Stimulated activated naive B cell treated with anti-CD40 and anti-IgM and Interleukin-4, amounts not matched to agents 10 μg/mL and 1 μg/mL and 100 μg/mL, for 72 hours (primary cell): Measurements from ENCODE around the gene NRL.

Experiments
- ATAC-seq, 2 donors: fragments of 150-1000 bp; cut with Tn5 transposase; replicated peaks; 2 replicates each; pipeline ENCODE4 v1.10.0; 2021; ENCODE audit warnings: moderate library complexity in 1 of 2
- DNase-seq: peaks from one replicate; pipeline ENCODE4 v3.0.0; 2021
- H3K27ac Mint-ChIP-seq: one replicate; pipeline ENCODE4 v1.8.0; 2022; ENCODE audit warnings: mild to moderate bottlenecking, mixed read lengths
- H3K27me3 Mint-ChIP-seq, 2 donors: one replicate each; pipeline ENCODE4 v1.8.0; 2022; ENCODE audit warnings: mixed read lengths in 2 of 2
- H3K36me3 Mint-ChIP-seq, 2 donors: one replicate each; pipeline ENCODE4 v1.8.0; 2022; ENCODE audit warnings: mixed read lengths in 2 of 2, mild to moderate bottlenecking in 1 of 2
- H3K4me1 Mint-ChIP-seq, 2 donors: one replicate each; pipeline ENCODE4 v1.8.0; 2022; ENCODE audit warnings: mixed read lengths in 2 of 2, mild to moderate bottlenecking in 1 of 2
- H3K4me3 Mint-ChIP-seq, 2 donors: one replicate each; pipeline ENCODE4 v1.8.0; 2022; ENCODE audit warnings: mild to moderate bottlenecking in 2 of 2, mixed read lengths in 2 of 2, moderate library complexity in 1 of 2
- H3K9me3 Mint-ChIP-seq, 2 donors: one replicate each; pipeline ENCODE4 v1.8.0; 2022; ENCODE audit warnings: mixed read lengths in 2 of 2, mild to moderate bottlenecking in 1 of 2

Gene NRL

GRCh38 chr14:24114532-24115421, at the start of gene NRL, which contains the start of gene DCAF11:
Gene NRL (minus strand): TSS chr14:24114949. CDS start chr14:24082848, 32,101 bp downstream.
Gene DCAF11 (plus strand): TSS chr14:24114777. CDS start chr14:24115595, 818 bp downstream.
- H3K4me3 Mint-ChIP-seq = peak within 1 kb of the TSS; percentile 97 to 99
- DNase-seq = peak; percentile 99
- peaks cover 25 to 46% of the 10 kb centered on the region in 2 donors for H3K36me3 Mint-ChIP-seq
- H3K4me1 Mint-ChIP-seq = peaks cover 20 to 24% of the 10 kb centered on the region in 2 donors
- H3K9me3 Mint-ChIP-seq = no peaks in the 10 kb centered on the region
- peak; percentile 87 to 88 for ATAC-seq
- no peaks in the 10 kb centered on the region for H3K27me3 Mint-ChIP-seq
- H3K27ac Mint-ChIP-seq = peak within 1 kb of the TSS; percentile 100

- DNase-seq = no peak
- peaks cover 37 to 66% of the 10 kb centered on the region in 2 donors for H3K4me1 Mint-ChIP-seq
Measured at GRCh38 chr14:24162093-24162492, 47.3 kb upstream of the NRL start.

GRCh38 chr14:24160850-24161804, 46.4 kb upstream of the NRL start, which contains the start of gene IRF9:
Gene IRF9 (plus strand): TSS chr14:24161265. CDS start chr14:24162145, 880 bp downstream.
- peaks cover 40 to 61% of the 10 kb centered on the region in 2 donors for H3K4me1 Mint-ChIP-seq
- H3K27ac Mint-ChIP-seq = peak within 1 kb of the TSS; percentile 94
- H3K4me3 Mint-ChIP-seq = peak within 1 kb of the TSS; percentile 88 to 91
- H3K9me3 Mint-ChIP-seq = no peaks in the 10 kb centered on the region
- DNase-seq (peak; percentile 93), ATAC-seq (peak; percentile 97)
- H3K36me3 Mint-ChIP-seq = peaks cover 69 to 74% of the 10 kb centered on the region in 2 donors
- no peaks in the 10 kb centered on the region for H3K27me3 Mint-ChIP-seq

More at GRCh38 chr14:24162093-24162492, 47.3 kb upstream of the NRL start:
- ATAC-seq = no peak
- Mint-ChIP-seq H3K4me3 (peak overlapping the region; percentile 88 to 91), H3K27me3 (no peaks in the 10 kb centered on the region), H3K27ac (peak overlapping the region; percentile 94), H3K9me3 (no peaks in the 10 kb centered on the region), H3K36me3 (peaks cover 73 to 78% of the 10 kb centered on the region in 2 donors)

GRCh38 chr14:24160499-24160849, 45.7 kb upstream of the NRL start:
- Mint-ChIP-seq H3K9me3 (no peaks in the 10 kb centered on the region), H3K4me1 (peaks cover 39 to 57% of the 10 kb centered on the region in 2 donors), H3K27me3 (no peaks in the 10 kb centered on the region), H3K27ac (peak overlapping the region; percentile 94), H3K4me3 (no peak overlapping the region), H3K36me3 (peaks cover 69 to 74% of the 10 kb centered on the region in 2 donors)
- no peak for DNase-seq
- ATAC-seq = no peak

- peaks cover 36 to 51% of the 10 kb centered on the region in 2 donors for H3K4me1 Mint-ChIP-seq
- no peaks in the 10 kb centered on the region for H3K27me3 Mint-ChIP-seq
- no peaks in the 10 kb centered on the region for H3K9me3 Mint-ChIP-seq
- peak overlapping the region; percentile 94 for H3K27ac Mint-ChIP-seq
- DNase-seq (no peak), ATAC-seq (no peak)
- no peak overlapping the region for H3K4me3 Mint-ChIP-seq
- H3K36me3 Mint-ChIP-seq = peaks cover 69 to 73% of the 10 kb centered on the region in 2 donors
Measured at GRCh38 chr14:24159777-24160498, 45.2 kb upstream of the NRL start.

- ATAC-seq = no peak
- H3K27ac Mint-ChIP-seq = peak overlapping the region; percentile 7
- H3K27me3 Mint-ChIP-seq = no peaks in the 10 kb centered on the region
- DNase-seq = no peak
- peaks cover 19 to 25% of the 10 kb centered on the region in 2 donors for H3K4me1 Mint-ChIP-seq
- no peak overlapping the region for H3K4me3 Mint-ChIP-seq
- peaks cover 47 to 52% of the 10 kb centered on the region in 2 donors for H3K36me3 Mint-ChIP-seq
- H3K9me3 Mint-ChIP-seq = no peaks in the 10 kb centered on the region
Measured at GRCh38 chr14:24157331-24157730, 42.6 kb upstream of the NRL start.

GRCh38 chr14:24156840-24157239, 42.1 kb upstream of the NRL start:
- H3K4me3 Mint-ChIP-seq = no peak overlapping the region
- peak overlapping the region; percentile 7 for H3K27ac Mint-ChIP-seq
- H3K36me3 Mint-ChIP-seq = peaks cover 45 to 50% of the 10 kb centered on the region in 2 donors
- no peaks in the 10 kb centered on the region for H3K27me3 Mint-ChIP-seq
- no peaks in the 10 kb centered on the region for H3K9me3 Mint-ChIP-seq
- DNase-seq (no peak), ATAC-seq (no peak)
- peaks cover 15 to 20% of the 10 kb centered on the region in 2 donors for H3K4me1 Mint-ChIP-seq

- DNase-seq (no peak), ATAC-seq (no peak)
- Mint-ChIP-seq H3K27me3 (no peaks in the 10 kb centered on the region), H3K4me1 (peaks cover 12 to 15% of the 10 kb centered on the region in 2 donors), H3K27ac (no peak overlapping the region), H3K4me3 (no peak overlapping the region), H3K36me3 (peaks cover 44 to 48% of the 10 kb centered on the region in 2 donors), H3K9me3 (no peaks in the 10 kb centered on the region)
Measured at GRCh38 chr14:24155100-24155499, 40.4 kb upstream of the NRL start.

- no peak overlapping the region for H3K4me3 Mint-ChIP-seq
- no peak overlapping the region for H3K27ac Mint-ChIP-seq
- ATAC-seq = no peak
- no peaks in the 10 kb centered on the region for H3K9me3 Mint-ChIP-seq
- peaks cover 18 to 30% of the 10 kb centered on the region in 2 donors for H3K4me1 Mint-ChIP-seq
- no peak for DNase-seq
- peaks cover 38 to 39% of the 10 kb centered on the region in 2 donors for H3K36me3 Mint-ChIP-seq
- H3K27me3 Mint-ChIP-seq = no peaks in the 10 kb centered on the region
Measured at GRCh38 chr14:24151404-24152080, 36.8 kb upstream of the NRL start.

GRCh38 chr14:24150993-24151392, 36.2 kb upstream of the NRL start:
- ATAC-seq (no peak), DNase-seq (no peak)
- Mint-ChIP-seq H3K27ac (no peak overlapping the region), H3K4me1 (peaks cover 18 to 34% of the 10 kb centered on the region in 2 donors), H3K9me3 (no peaks in the 10 kb centered on the region), H3K4me3 (no peak overlapping the region), H3K27me3 (no peaks in the 10 kb centered on the region), H3K36me3 (peaks cover 41% of the 10 kb centered on the region in 2 donors)

GRCh38 chr14:24150567-24150966, 35.8 kb upstream of the NRL start:
- Mint-ChIP-seq H3K27ac (peak overlapping the region; percentile 51), H3K36me3 (peaks cover 40 to 41% of the 10 kb centered on the region in 2 donors), H3K4me3 (no peak overlapping the region), H3K9me3 (no peaks in the 10 kb centered on the region), H3K27me3 (no peaks in the 10 kb centered on the region), H3K4me1 (peaks cover 19 to 38% of the 10 kb centered on the region in 2 donors)
- ATAC-seq = no peak
- no peak for DNase-seq

- no peaks in the 10 kb centered on the region for H3K9me3 Mint-ChIP-seq
- peaks cover 24 to 43% of the 10 kb centered on the region in 2 donors for H3K4me1 Mint-ChIP-seq
- no peak for DNase-seq
- no peak overlapping the region for H3K27ac Mint-ChIP-seq
- no peak overlapping the region for H3K4me3 Mint-ChIP-seq
- no peaks in the 10 kb centered on the region for H3K27me3 Mint-ChIP-seq
- no peak for ATAC-seq
- peaks cover 41 to 42% of the 10 kb centered on the region in 2 donors for H3K36me3 Mint-ChIP-seq
Measured at GRCh38 chr14:24150061-24150460, 35.3 kb upstream of the NRL start.
